IPS-15b (cell line): Measurements from ENCODE around the gene MLN.

Experiments
- H3K27me3 ChIP-seq: one replicate; pipeline ENCODE4 v1.6.1; 2013; ENCODE audit warnings: low read length; ENCODE audit not compliant: control insufficient read depth, insufficient read depth
- H3K36me3 ChIP-seq: one replicate; pipeline ENCODE4 v1.6.1; 2013; ENCODE audit warnings: low read length; ENCODE audit not compliant: control insufficient read depth, insufficient read depth
- H3K4me1 ChIP-seq: one replicate; pipeline ENCODE4 v1.6.1; 2013; ENCODE audit warnings: mild to moderate bottlenecking, low read length; ENCODE audit not compliant: control insufficient read depth, insufficient read depth
- H3K4me3 ChIP-seq: one replicate; pipeline ENCODE4 v1.5.1; 2013; ENCODE audit warnings: low read depth, low read length
- H3K9ac ChIP-seq: one replicate; pipeline ENCODE4 v1.6.1; 2013; ENCODE audit warnings: low read depth, mild to moderate bottlenecking, low read length
- H3K9me3 ChIP-seq: one replicate; pipeline ENCODE4 v1.6.1; 2013; ENCODE audit warnings: mild to moderate bottlenecking, low read length; ENCODE audit not compliant: control insufficient read depth, insufficient read depth

Gene MLN

GRCh38 chr6:33772082-33772830 is 31.5 kb downstream of the MLN start:
- Histone ChIP-seq H3K9me3 (no peaks in the 10 kb centered on the region), H3K36me3 (peaks cover 49% of the 10 kb centered on the region), H3K4me1 (peaks cover 18% of the 10 kb centered on the region), H3K9ac (peak overlapping the region; percentile 8), H3K27me3 (no peaks in the 10 kb centered on the region), H3K4me3 (no peak overlapping the region)

GRCh38 chr6:33771146-33772081 is 32.4 kb downstream of the MLN start:
- peak overlapping the region; percentile 13 for H3K4me3 ChIP-seq
- H3K9me3 ChIP-seq: no peaks in the 10 kb centered on the region
- H3K9ac ChIP-seq: no peak overlapping the region
- H3K4me1 ChIP-seq: peaks cover 18% of the 10 kb centered on the region
- peaks cover 41% of the 10 kb centered on the region for H3K36me3 ChIP-seq
- no peaks in the 10 kb centered on the region for H3K27me3 ChIP-seq

GRCh38 chr6:33770833-33771145 is 33.0 kb downstream of the MLN start:
- H3K4me3 ChIP-seq: peak overlapping the region; percentile 13
- H3K4me1 ChIP-seq: peaks cover 18% of the 10 kb centered on the region
- no peak overlapping the region for H3K9ac ChIP-seq
- peaks cover 35% of the 10 kb centered on the region for H3K36me3 ChIP-seq
- no peaks in the 10 kb centered on the region for H3K27me3 ChIP-seq
- H3K9me3 ChIP-seq: no peaks in the 10 kb centered on the region

- Histone ChIP-seq H3K36me3 (peaks cover 30% of the 10 kb centered on the region), H3K27me3 (no peaks in the 10 kb centered on the region), H3K4me3 (no peak overlapping the region), H3K9me3 (no peaks in the 10 kb centered on the region), H3K4me1 (peaks cover 18% of the 10 kb centered on the region), H3K9ac (peak overlapping the region; percentile 41)
Observed at GRCh38 chr6:33770124-33770832, 33.5 kb downstream of the MLN start.

- Histone ChIP-seq H3K36me3 (peaks cover 21% of the 10 kb centered on the region), H3K27me3 (no peaks in the 10 kb centered on the region), H3K9me3 (no peaks in the 10 kb centered on the region), H3K4me3 (no peak overlapping the region), H3K4me1 (peaks cover 18% of the 10 kb centered on the region), H3K9ac (no peak overlapping the region)
Observed at GRCh38 chr6:33769248-33769821, 34.5 kb downstream of the MLN start.

- Histone ChIP-seq H3K4me3 (no peak overlapping the region), H3K9ac (no peak overlapping the region), H3K27me3 (no peaks in the 10 kb centered on the region), H3K9me3 (no peaks in the 10 kb centered on the region), H3K4me1 (peaks cover 18% of the 10 kb centered on the region), H3K36me3 (peaks cover 15% of the 10 kb centered on the region)
Observed at GRCh38 chr6:33768644-33769120, 35.1 kb downstream of the MLN start.

GRCh38 chr6:33766921-33767907 is 36.6 kb downstream of the MLN start:
- Histone ChIP-seq H3K27me3 (no peaks in the 10 kb centered on the region), H3K9ac (no peak overlapping the region), H3K4me3 (no peak overlapping the region), H3K36me3 (peaks cover under 1% of the 10 kb centered on the region), H3K9me3 (no peaks in the 10 kb centered on the region), H3K4me1 (peaks cover 18% of the 10 kb centered on the region)

GRCh38 chr6:33765368-33765767 is 38.4 kb downstream of the MLN start:
- Histone ChIP-seq H3K36me3 (no peaks in the 10 kb centered on the region), H3K4me3 (no peak overlapping the region), H3K9me3 (no peaks in the 10 kb centered on the region), H3K4me1 (peaks cover 8% of the 10 kb centered on the region), H3K9ac (no peak overlapping the region), H3K27me3 (no peaks in the 10 kb centered on the region)

GRCh38 chr6:33764036-33764435 is 39.8 kb downstream of the MLN start:
- no peaks in the 10 kb centered on the region for H3K9me3 ChIP-seq
- no peaks in the 10 kb centered on the region for H3K27me3 ChIP-seq
- no peaks in the 10 kb centered on the region for H3K36me3 ChIP-seq
- no peak overlapping the region for H3K9ac ChIP-seq
- no peak overlapping the region for H3K4me3 ChIP-seq
- no peaks in the 10 kb centered on the region for H3K4me1 ChIP-seq

- no peaks in the 10 kb centered on the region for H3K36me3 ChIP-seq
- no peak overlapping the region for H3K9ac ChIP-seq
- no peaks in the 10 kb centered on the region for H3K9me3 ChIP-seq
- H3K27me3 ChIP-seq: no peaks in the 10 kb centered on the region
- no peak overlapping the region for H3K4me3 ChIP-seq
- no peaks in the 10 kb centered on the region for H3K4me1 ChIP-seq
Observed at GRCh38 chr6:33763483-33763882, 40.3 kb downstream of the MLN start.
